ENCODE results near the gene DENND4A. TPM values are rescaled to one million over a fixed set of nuclear protein-coding genes. Genes with fewer than 3 reads are reported as not detected.
"Not testable (repeated sequence)": the region's sequence is repeated elsewhere in the genome, so short reads cannot be mapped to it uniquely, and the experiment has no call there.

The DENND4A gene
- polyA plus RNA-seq, 1 experiment, result 5.1 TPM

GRCh38 chr15:65623103-65623502 lies 169.0 kb downstream of the DENND4A start:
- CTCF ChIA-PET, result interaction anchor here (0.9 kb wide), 1 partner anchor 15 kb away, joined by 3 read pairs; no protein-coding TSS in a partner anchor
- no peak overlapping the region for H3K4me3 ChIP-seq (ENCODE audit: low read depth, low read length)
- POLR2A ChIA-PET, result interaction anchor here (0.6 kb wide), 1 partner anchor 857 kb away, joined by 3 read pairs; no protein-coding TSS in a partner anchor
- no peaks in the 10 kb centered on the region for H3K27me3 ChIP-seq (ENCODE audit: control insufficient read depth, insufficient read depth, low read length)
- no peak for TF ChIP-seq CTCF (IDR thresholded peaks at IDR 0.05; ENCODE audit: insufficient read depth, low read depth, low read length)
- DNase-seq (ENCODE audit: low read depth), result no peak
- H3K36me3 ChIP-seq (ENCODE audit: control insufficient read depth, insufficient read depth, low read length), result no peaks in the 10 kb centered on the region; the same call in 1 of the 2 replicates

- CTCF ChIA-PET, result interaction anchor here (0.6 to 2.2 kb wide), 2 partner anchors 17 to 633 kb away, joined by 3 to 10 read pairs; no protein-coding TSS in a partner anchor
- no peaks in the 10 kb centered on the region; the same call in 1 of the 2 replicates for H3K36me3 ChIP-seq (ENCODE audit: control insufficient read depth, insufficient read depth, low read length)
- no peaks in the 10 kb centered on the region for H3K27me3 ChIP-seq (ENCODE audit: control insufficient read depth, insufficient read depth, low read length)
- no peak for TF ChIP-seq CTCF (IDR thresholded peaks at IDR 0.05; ENCODE audit: insufficient read depth, low read depth, low read length)
- POLR2A ChIA-PET, result no interaction called here
- no peak for DNase-seq (ENCODE audit: low read depth)
- H3K4me3 ChIP-seq (ENCODE audit: low read depth, low read length), result no peak within 1 kb of the TSS
Observed at GRCh38 chr15:65621638-65622037, 170.5 kb downstream of the DENND4A start, which contains the start of gene SLC24A1. Gene SLC24A1, plus strand, starts transcription at chr15:65621938. Its CDS starts 2,143 bp downstream, at chr15:65624081.

- CTCF ChIA-PET, result interaction anchor here (2.2 kb wide), 1 partner anchor 18 kb away, joined by 10 read pairs; no protein-coding TSS in a partner anchor
- Histone ChIP-seq H3K27me3 (ENCODE audit: control insufficient read depth, insufficient read depth, low read length) (no peaks in the 10 kb centered on the region), H3K4me3 (ENCODE audit: low read depth, low read length) (no peak overlapping the region), H3K36me3 (ENCODE audit: control insufficient read depth, insufficient read depth, low read length) (no peaks in the 10 kb centered on the region; the same call in 1 of the 2 replicates)
- no peak for DNase-seq (ENCODE audit: low read depth)
- TF ChIP-seq CTCF (IDR thresholded peaks at IDR 0.05; ENCODE audit: insufficient read depth, low read depth, low read length), result no peak
- POLR2A ChIA-PET, result no interaction called here
Observed at GRCh38 chr15:65620833-65621232, 171.3 kb downstream of the DENND4A start.

- TF ChIP-seq CTCF (IDR thresholded peaks at IDR 0.05; ENCODE audit: insufficient read depth, low read depth, low read length), result no peak
- ChIA-PET CTCF (interaction anchor here (0.7 kb wide), 1 partner anchor 9 kb away, joined by 3 read pairs; the partner anchor contains the start of gene INTS14), POLR2A (no interaction called here)
- no peak for DNase-seq (ENCODE audit: low read depth)
- H3K27me3 ChIP-seq (ENCODE audit: control insufficient read depth, insufficient read depth, low read length), result no peaks in the 10 kb centered on the region
- no peaks in the 10 kb centered on the region for H3K36me3 ChIP-seq (ENCODE audit: control insufficient read depth, insufficient read depth, low read length)
- no peak overlapping the region for H3K4me3 ChIP-seq (ENCODE audit: low read depth, low read length)
Observed at GRCh38 chr15:65619626-65620290, 172.3 kb downstream of the DENND4A start.

GRCh38 chr15:65618560-65619109 lies 173.5 kb downstream of the DENND4A start:
- DNase-seq (ENCODE audit: low read depth), result no peak
- ChIA-PET POLR2A (no interaction called here), CTCF (no interaction called here)
- Histone ChIP-seq H3K27me3 (ENCODE audit: control insufficient read depth, insufficient read depth, low read length) (no peaks in the 10 kb centered on the region), H3K36me3 (ENCODE audit: control insufficient read depth, insufficient read depth, low read length) (no peaks in the 10 kb centered on the region), H3K4me3 (ENCODE audit: low read depth, low read length) (no peak overlapping the region)
- TF ChIP-seq CTCF (IDR thresholded peaks at IDR 0.05; ENCODE audit: insufficient read depth, low read depth, low read length), result no peak

- CTCF ChIA-PET; H3K27me3 ChIP-seq (ENCODE audit: control insufficient read depth, insufficient read depth, low read length); H3K4me3 ChIP-seq (ENCODE audit: low read depth, low read length); DNase-seq (ENCODE audit: low read depth); POLR2A ChIA-PET; H3K36me3 ChIP-seq (ENCODE audit: control insufficient read depth, insufficient read depth, low read length): not testable (repeated sequence)
Observed at GRCh38 chr15:65615887-65616286, 176.2 kb downstream of the DENND4A start.

All from BJ (cell line).